PC-3 (cell line): Measurements from ENCODE around the gene TOLLIP. TPM values are rescaled to one million over a fixed set of nuclear protein-coding genes. Genes with fewer than 3 reads are reported as not detected.

Experiments used
- ATAC-seq: fragments of 200-7000 bp; cut with Tn5 transposase; 2 replicates; pipeline ENCODE4 v1.9.1; 2020; ENCODE audit warnings: mild to moderate bottlenecking, moderate library complexity
- BruUV-seq: library from RNA; stranded (reverse); fragments of 400-500 nt; replicated peaks from 2 replicates; lab custom pipeline; 2021; lab: Mats Ljungman, UMichigan
- CTCF ChIA-PET: fragments of 300-600 bp; sonication (Branson Sonifier 250); formaldehyde crosslinking; loops from one replicate; lab custom pipeline; 2022; ENCODE audit warnings: antibody characterized with exemption; lab: Charles Lee
- POLR2A ChIA-PET: fragments of 300-600 bp; sonication (Branson Sonifier 250); formaldehyde crosslinking; loops from one replicate; lab custom pipeline; 2022; ENCODE audit warnings: antibody characterized with exemption; ENCODE audit not compliant: unreplicated experiment; lab: Charles Lee
- DNase-seq: peaks from one replicate; pipeline ENCODE4 v3.0.0-alpha.2; 2015
- H2AFZ ChIP-seq: fragments of 300-600 bp; sonication (generic); 2 replicates; pipeline ENCODE4 v1.6.0; 2016; ENCODE audit warnings: antibody characterized with exemption, low read length
- H3F3A ChIP-seq: fragments of 300-600 bp; sonication (generic); one replicate; pipeline ENCODE4 v1.6.0; 2017; ENCODE audit warnings: antibody characterized with exemption, low read length, control low read depth, mild to moderate bottlenecking; ENCODE audit not compliant: unreplicated experiment
- H3K27ac ChIP-seq: fragments of 300-600 bp; sonication (generic); 2 replicates; pipeline ENCODE4 v1.5.1; 2016; ENCODE audit warnings: mild to moderate bottlenecking, low read length
- H3K27me3 ChIP-seq: fragments of 300-600 bp; sonication (generic); 2 replicates; pipeline ENCODE4 v1.6.1; 2016; ENCODE audit warnings: low read length, mixed read lengths
- H3K36me3 ChIP-seq: fragments of 300-600 bp; sonication (generic); 2 replicates; pipeline ENCODE4 v1.6.1; 2016; ENCODE audit warnings: low read depth, mixed run types, low read length, mixed read lengths
- H3K4me1 ChIP-seq: fragments of 300-600 bp; sonication (generic); 2 replicates; pipeline ENCODE4 v1.5.1; 2016; ENCODE audit warnings: low read length; ENCODE audit not compliant: insufficient read depth
- H3K4me2 ChIP-seq: fragments of 300-600 bp; sonication (generic); 2 replicates; pipeline ENCODE4 v1.6.0; 2016; ENCODE audit warnings: low read length
- H3K4me3 ChIP-seq: fragments of 300-600 bp; sonication (generic); 2 replicates; pipeline ENCODE4 v1.5.1; 2016; ENCODE audit warnings: mild to moderate bottlenecking, low read length, mixed read lengths
- H3K79me2 ChIP-seq: fragments of 300-600 bp; sonication (generic); 2 replicates; pipeline ENCODE4 v1.6.1; 2017; ENCODE audit warnings: low read length, mixed read lengths
- H3K9ac ChIP-seq: fragments of 300-600 bp; sonication (generic); 2 replicates; pipeline ENCODE4 v1.6.0; 2016; ENCODE audit warnings: mild to moderate bottlenecking, low read length
- H3K9me2 ChIP-seq: fragments of 300-600 bp; sonication (generic); replicated peaks from 2 replicates; pipeline ENCODE4 v1.6.1; 2016; ENCODE audit warnings: mixed run types, low read length, mixed read lengths
- H3K9me3 ChIP-seq: fragments of 300-600 bp; sonication (generic); 2 replicates; pipeline ENCODE4 v1.6.1; 2016; ENCODE audit warnings: low read length, mixed read lengths
- H4K20me1 ChIP-seq: fragments of 300-600 bp; sonication (generic); 2 replicates; pipeline ENCODE4 v1.6.1; 2016; ENCODE audit warnings: low read length, mixed read lengths
- EZH2 ChIP-seq: fragments of 300-600 bp; sonication (generic); IDR thresholded peaks from one replicate; pipeline ENCODE4 v1.6.1; 2017; ENCODE audit warnings: antibody characterized with exemption, mild to moderate bottlenecking, low read length; ENCODE audit not compliant: unreplicated experiment
- EZH2phosphoT487 ChIP-seq: fragments of 300-600 bp; sonication (generic); IDR thresholded peaks from 2 replicates; pipeline ENCODE4 v1.6.1; 2018; ENCODE audit warnings: mild to moderate bottlenecking, antibody characterized with exemption, low read length, borderline replicate concordance
- intact Hi-C: fragments of 100-400 bp; cut with micrococcal nuclease; formaldehyde crosslinking; loops from 2 replicates; pipeline ENCODE4 v1.9.0; 2023
- total RNA-seq: library from RNA; depleted of rRNA; stranded (reverse); fragments of >200 nt; gene quantifications from 2 replicates; pipeline ENCODE4 v1.2.3, GENCODE V29; 2014
- TF ChIP-seq, protein P1 (sequence below): fragments of 300-600 bp; sonication (generic); conservative IDR thresholded peaks from 2 replicates; pipeline ENCODE4 v1.5.1; 2017; ENCODE audit warnings: antibody characterized with exemption, low read depth, mild to moderate bottlenecking, low read length

TOLLIP gene
- total RNA-seq, 1 experiment from 2014 or later = 43.2 TPM

DNA sequence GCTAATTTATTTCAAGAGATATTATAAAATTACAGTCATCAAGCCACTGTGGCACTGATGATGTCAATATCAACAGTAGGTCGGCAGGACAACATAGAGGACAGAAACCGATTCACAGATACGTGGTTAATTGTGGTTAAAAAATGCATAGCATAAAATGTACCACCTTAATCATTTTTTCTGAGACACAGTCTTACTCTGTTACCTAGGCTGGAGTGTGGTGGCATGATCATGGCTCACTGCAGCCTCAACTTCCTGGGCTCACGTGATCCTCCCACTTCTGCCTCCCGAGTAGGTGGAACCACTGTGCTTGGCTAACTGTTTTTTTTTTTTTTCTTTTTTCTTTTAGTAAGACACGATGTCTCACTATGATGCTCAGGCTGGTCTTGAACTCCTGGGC is 21.0 kb upstream of the TOLLIP start:
- intact Hi-C loops = no loop called here
- Histone ChIP-seq H3K4me1 (peaks cover 3% of the 10 kb centered on the region), H4K20me1 (no peaks in the 10 kb centered on the region), H3K9me2 (no peaks in the 10 kb centered on the region), H3K9ac (no peak overlapping the region), H3K79me2 (no peaks in the 10 kb centered on the region), H3K27ac (no peak overlapping the region), H2AFZ (no peak overlapping the region), H3K4me2 (no peak overlapping the region), H3K27me3 (no peaks in the 10 kb centered on the region), H3K9me3 (no peaks in the 10 kb centered on the region), H3K36me3 (no peaks in the 10 kb centered on the region), H3K4me3 (no peak overlapping the region), H3F3A (no peaks in the 10 kb centered on the region)
- CTCF ChIA-PET = interaction anchor here (0.6 kb wide), 1 partner anchor 11 kb away, joined by 3 read pairs; no protein-coding TSS in a partner anchor
- no TSS peak for BruUV-seq
- POLR2A ChIA-PET = no interaction called here
- TF ChIP-seq EZH2phosphoT487 (no peak), EZH2 (no peak)
- TF ChIP-seq, protein P1, sequence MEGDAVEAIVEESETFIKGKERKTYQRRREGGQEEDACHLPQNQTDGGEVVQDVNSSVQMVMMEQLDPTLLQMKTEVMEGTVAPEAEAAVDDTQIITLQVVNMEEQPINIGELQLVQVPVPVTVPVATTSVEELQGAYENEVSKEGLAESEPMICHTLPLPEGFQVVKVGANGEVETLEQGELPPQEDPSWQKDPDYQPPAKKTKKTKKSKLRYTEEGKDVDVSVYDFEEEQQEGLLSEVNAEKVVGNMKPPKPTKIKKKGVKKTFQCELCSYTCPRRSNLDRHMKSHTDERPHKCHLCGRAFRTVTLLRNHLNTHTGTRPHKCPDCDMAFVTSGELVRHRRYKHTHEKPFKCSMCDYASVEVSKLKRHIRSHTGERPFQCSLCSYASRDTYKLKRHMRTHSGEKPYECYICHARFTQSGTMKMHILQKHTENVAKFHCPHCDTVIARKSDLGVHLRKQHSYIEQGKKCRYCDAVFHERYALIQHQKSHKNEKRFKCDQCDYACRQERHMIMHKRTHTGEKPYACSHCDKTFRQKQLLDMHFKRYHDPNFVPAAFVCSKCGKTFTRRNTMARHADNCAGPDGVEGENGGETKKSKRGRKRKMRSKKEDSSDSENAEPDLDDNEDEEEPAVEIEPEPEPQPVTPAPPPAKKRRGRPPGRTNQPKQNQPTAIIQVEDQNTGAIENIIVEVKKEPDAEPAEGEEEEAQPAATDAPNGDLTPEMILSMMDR = no peak
- ATAC-seq (no peak), DNase-seq (no peak)

DNA sequence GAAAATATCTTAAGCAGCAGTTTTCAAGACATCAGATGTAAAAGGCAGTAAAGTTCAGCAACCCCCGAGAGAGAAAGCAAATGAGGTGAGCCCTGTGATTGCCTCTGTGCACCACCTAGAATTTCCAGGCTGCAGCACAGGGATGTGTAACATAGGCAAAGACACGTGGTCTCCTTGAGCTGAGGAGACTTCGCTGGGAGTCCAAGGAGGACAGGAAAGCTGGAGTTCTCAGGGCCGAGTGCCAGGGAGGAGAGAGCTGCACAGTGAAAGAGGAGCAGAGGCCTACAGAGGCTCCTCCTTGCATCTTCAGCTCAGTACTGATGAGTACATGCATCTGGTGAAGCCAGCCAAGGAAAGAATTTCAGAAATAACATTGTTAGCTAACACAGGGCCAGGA is 17.6 kb upstream of the TOLLIP start:
- POLR2A ChIA-PET = no interaction called here
- TF ChIP-seq, protein P1 = no peak
- no peak for TF ChIP-seq EZH2phosphoT487
- no peak for TF ChIP-seq EZH2

DNA sequence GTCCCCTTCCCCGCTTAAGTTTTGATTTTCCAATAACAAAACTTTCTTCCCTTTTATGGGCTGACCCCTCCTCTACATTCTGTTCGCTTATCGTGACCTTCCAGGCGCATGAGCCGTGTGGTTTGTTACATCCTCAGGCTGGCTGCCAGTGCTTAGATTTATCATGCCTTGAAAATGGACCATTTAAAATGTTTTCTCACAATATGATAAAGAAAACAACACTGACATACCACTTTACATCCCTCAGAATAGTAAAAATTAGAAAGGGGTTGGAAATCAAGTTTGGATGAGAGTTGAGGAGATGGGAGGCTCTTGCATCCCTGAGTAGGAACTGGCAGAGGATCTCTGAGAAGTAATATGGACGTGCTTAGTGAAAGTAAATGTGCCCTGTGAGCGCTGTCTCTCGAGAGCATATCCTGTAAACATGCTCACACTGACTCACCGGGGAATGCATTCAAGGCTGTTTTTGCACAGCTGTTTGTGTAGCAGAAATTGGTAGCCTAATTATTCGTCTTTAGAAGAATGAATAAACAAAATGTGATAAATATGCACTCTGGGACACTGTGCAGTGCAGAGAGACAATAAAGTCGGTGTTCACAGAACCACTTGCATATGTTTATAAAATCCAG is 17.1 kb upstream of the TOLLIP start:
- no peak for DNase-seq
- no peak for TF ChIP-seq EZH2
- TF ChIP-seq, protein P1 = no peak
- TF ChIP-seq EZH2phosphoT487 = no peak
- Histone ChIP-seq H2AFZ (no peak overlapping the region), H3K79me2 (no peaks in the 10 kb centered on the region), H3K9ac (no peak overlapping the region), H3K27ac (no peak overlapping the region), H3K9me2 (no peaks in the 10 kb centered on the region), H3K9me3 (no peaks in the 10 kb centered on the region), H3K4me2 (no peak overlapping the region), H3K4me3 (no peak overlapping the region), H3K4me1 (no peaks in the 10 kb centered on the region), H3K36me3 (no peaks in the 10 kb centered on the region), H3K27me3 (no peaks in the 10 kb centered on the region), H4K20me1 (no peaks in the 10 kb centered on the region), H3F3A (no peaks in the 10 kb centered on the region)
- intact Hi-C loops = no loop called here
- CTCF ChIA-PET = no interaction called here
- no TSS peak for BruUV-seq
- POLR2A ChIA-PET = no interaction called here
- ATAC-seq = peak; percentile 45

More for the DNA sequence above, 17.6 kb upstream of the TOLLIP start:
- Histone ChIP-seq H3K4me3 (no peak overlapping the region), H3K4me1 (no peaks in the 10 kb centered on the region), H3K9me2 (no peaks in the 10 kb centered on the region), H3K27ac (no peak overlapping the region), H3K79me2 (no peaks in the 10 kb centered on the region), H2AFZ (no peak overlapping the region), H3K36me3 (no peaks in the 10 kb centered on the region), H3K4me2 (no peak overlapping the region), H4K20me1 (no peaks in the 10 kb centered on the region), H3F3A (no peaks in the 10 kb centered on the region), H3K9me3 (no peaks in the 10 kb centered on the region), H3K27me3 (no peaks in the 10 kb centered on the region), H3K9ac (no peak overlapping the region)
- intact Hi-C loops = no loop called here
- ATAC-seq (no peak), DNase-seq (no peak)
- CTCF ChIA-PET = no interaction called here
- BruUV-seq = no TSS peak
